SK-N-SH (cell line): ENCODE results near the gene RAE1. TPM values are rescaled to one million over a fixed set of nuclear protein-coding genes. Genes with fewer than 3 reads are reported as not detected.
"Not testable (repeated sequence)": the region's sequence is repeated elsewhere in the genome, so short reads cannot be mapped to it uniquely, and the experiment has no call there.

Source experiments
- CTCF ChIA-PET: fragments of 300-600, 350-600 bp; formaldehyde crosslinking; extraction: SDS; loops from one replicate; lab custom pipeline; 2021; lab: Yijun Ruan, JAX
- POLR2A ChIA-PET: fragments of 350-600 bp; sonication (Branson Sonifier 250); formaldehyde crosslinking; extraction: SDS; loops from one replicate; lab custom pipeline; 2020; ENCODE audit warnings: antibody characterized with exemption, inconsistent platforms; lab: Yijun Ruan, JAX
- DNase-seq: peaks from one replicate; pipeline ENCODE4 v3.0.0; 2012
- H2AFZ ChIP-seq: fragments of 200-600 bp; sonication (generic); 2 replicates; pipeline ENCODE4 v1.8.1; 2016; ENCODE audit warnings: antibody characterized with exemption, mild to moderate bottlenecking, low read depth
- H3F3A ChIP-seq: fragments of 200-600 bp; sonication (generic); replicated peaks from 2 replicates; pipeline ENCODE3; 2016; ENCODE audit warnings: antibody characterized with exemption, mild to moderate bottlenecking; ENCODE audit not compliant: insufficient read depth
- H3K27ac ChIP-seq, 2 experiments: fragments of 200-500 bp in 1 of 2; fragments of 200-600 bp in 1 of 2; sonication (Bioruptor generic) in 1 of 2; sonication (generic), shearing (Covaris generic) in 1 of 2; 2 replicates each; pipeline versions ENCODE4 v1.5.1 to v1.6.1; 2014 to 2016; ENCODE audit warnings: low read depth in 2 of 2, inconsistent platforms in 1 of 2, low read length in 1 of 2, mild to moderate bottlenecking in 1 of 2, mixed read lengths in 1 of 2
- H3K27me3 ChIP-seq: fragments of 200-600 bp; sonication (generic), shearing (Covaris generic); 2 replicates; pipeline ENCODE4 v1.6.1; 2016; ENCODE audit warnings: mixed run types; ENCODE audit not compliant: insufficient read depth
- H3K36me3 ChIP-seq, 2 experiments: fragments of 200-500 bp in 1 of 2; fragments of 200-600 bp in 1 of 2; sonication (Bioruptor generic) in 1 of 2; sonication (generic) in 1 of 2; replicated peaks in 1 of 2; 2 replicates each; pipeline versions ENCODE3 to v1.5.1; 2014 to 2016; ENCODE audit warnings: low read length in 1 of 2, mild to moderate bottlenecking in 1 of 2; ENCODE audit not compliant: insufficient read depth in 2 of 2, control insufficient read depth in 1 of 2
- H3K4me1 ChIP-seq, 2 experiments: fragments of 200-500 bp in 1 of 2; fragments of 200-600 bp in 1 of 2; sonication (Bioruptor generic) in 1 of 2; sonication (generic), shearing (Covaris generic) in 1 of 2; 2 replicates each; pipeline versions ENCODE4 v1.5.1 to v1.6.1; 2014 to 2016; ENCODE audit warnings: low read depth in 1 of 2, low read length in 1 of 2, mixed run types in 1 of 2; ENCODE audit not compliant: insufficient read depth in 2 of 2, control insufficient read depth in 1 of 2
- H3K4me2 ChIP-seq: fragments of 200-600 bp; sonication (generic), shearing (Covaris generic); 2 replicates; pipeline ENCODE4 v1.6.1; 2017; ENCODE audit warnings: mixed run types
- H3K4me3 ChIP-seq, 2 experiments: fragments of 200-500 bp in 1 of 2; fragments of 200-600 bp in 1 of 2; sonication (Bioruptor generic) in 1 of 2; sonication (generic), shearing (Covaris generic) in 1 of 2; 2 replicates each; pipeline versions ENCODE4 v1.5.1 to v1.8.1; 2014 to 2016; ENCODE audit warnings: low read depth in 2 of 2, inconsistent platforms in 1 of 2, low read length in 1 of 2, mild to moderate bottlenecking in 1 of 2, mixed read lengths in 1 of 2, moderate library complexity in 1 of 2
- H3K79me2 ChIP-seq: fragments of 200-600 bp; sonication (generic); 2 replicates; pipeline ENCODE4 v1.8.1; 2017; ENCODE audit warnings: mild to moderate bottlenecking; ENCODE audit not compliant: insufficient read depth
- H3K9ac ChIP-seq: fragments of 200-600 bp; sonication (generic); 2 replicates; pipeline ENCODE4 v1.6.1; 2017; ENCODE audit warnings: mixed run types
- H3K9me2 ChIP-seq: fragments of 200-600 bp; sonication (generic); 2 replicates; pipeline ENCODE4 v1.6.1; 2017; ENCODE audit warnings: mixed run types
- H3K9me3 ChIP-seq: fragments of 200-600 bp; sonication (generic); 2 replicates; pipeline ENCODE4 v1.6.1; 2017; ENCODE audit warnings: mixed run types, mild to moderate bottlenecking, moderate library complexity
- H4K20me1 ChIP-seq: fragments of 200-600 bp; sonication (generic); 2 replicates; pipeline ENCODE4 v1.6.1; 2017; ENCODE audit warnings: mild to moderate bottlenecking, mixed run types; ENCODE audit not compliant: insufficient read depth
- CHD2 ChIP-seq: fragments of 150-350 bp; IDR thresholded peaks from 2 replicates; pipeline ENCODE4 v1.6.1; 2018; ENCODE audit warnings: low read length; ENCODE audit not compliant: partially characterized antibody
- EP300 ChIP-seq, 2 experiments: IDR thresholded peaks; 2 replicates each; pipeline versions ENCODE4 v1.4.0 to v1.6.1; 2012; ENCODE audit warnings: borderline replicate concordance in 1 of 2, low read depth in 1 of 2, low read length in 1 of 2
- FOXJ3 ChIP-seq: sonication (generic); formaldehyde crosslinking; IDR thresholded peaks from 2 replicates; pipeline ENCODE4 v1.5.1; 2020; ENCODE audit warnings: mild to moderate bottlenecking, missing genetic modification reagents
- SMC3 ChIP-seq: IDR thresholded peaks from 2 replicates; pipeline ENCODE4 v1.6.1; 2012; ENCODE audit warnings: low read depth, low read length, improper control_type of control experiment
- TAF1 ChIP-seq: IDR thresholded peaks from 2 replicates; pipeline ENCODE4 v1.6.1; 2012; ENCODE audit warnings: low read depth, mild to moderate bottlenecking, low read length, moderate library complexity, borderline replicate concordance
- YY1 ChIP-seq: IDR thresholded peaks from 2 replicates; pipeline ENCODE4 v1.4.0; 2012; ENCODE audit warnings: low read depth, mild to moderate bottlenecking
- WGBS: methylation state at CpG from one replicate; pipeline ENCODE4 v1.1.6; 2017; ENCODE audit warnings: low lambda C conversion rate; 5-methylcytosine and 5-hydroxymethylcytosine counted together
- polyA plus RNA-seq, 3 experiments: library from polyadenylated mRNA; depleted of rRNA; stranded (reverse); fragments of >200 nt; gene quantifications; 2 replicates each; pipeline ENCODE4 v1.2.3, GENCODE V29; 2012
- TF ChIP-seq, protein P1 (sequence below): fragments of 150-350 bp; IDR thresholded peaks from 2 replicates; pipeline ENCODE4 v1.6.1; 2016; ENCODE audit warnings: mild to moderate bottlenecking, low read depth, low read length
- TF ChIP-seq, protein P2 (sequence below): IDR thresholded peaks from 2 replicates; pipeline ENCODE4 v1.4.0; 2012; ENCODE audit warnings: low read depth, borderline replicate concordance

The RAE1 gene
- polyA plus RNA-seq, 1 of the 3 experiments (the other 2 are of a cell fraction): 82.4 TPM

DNA sequence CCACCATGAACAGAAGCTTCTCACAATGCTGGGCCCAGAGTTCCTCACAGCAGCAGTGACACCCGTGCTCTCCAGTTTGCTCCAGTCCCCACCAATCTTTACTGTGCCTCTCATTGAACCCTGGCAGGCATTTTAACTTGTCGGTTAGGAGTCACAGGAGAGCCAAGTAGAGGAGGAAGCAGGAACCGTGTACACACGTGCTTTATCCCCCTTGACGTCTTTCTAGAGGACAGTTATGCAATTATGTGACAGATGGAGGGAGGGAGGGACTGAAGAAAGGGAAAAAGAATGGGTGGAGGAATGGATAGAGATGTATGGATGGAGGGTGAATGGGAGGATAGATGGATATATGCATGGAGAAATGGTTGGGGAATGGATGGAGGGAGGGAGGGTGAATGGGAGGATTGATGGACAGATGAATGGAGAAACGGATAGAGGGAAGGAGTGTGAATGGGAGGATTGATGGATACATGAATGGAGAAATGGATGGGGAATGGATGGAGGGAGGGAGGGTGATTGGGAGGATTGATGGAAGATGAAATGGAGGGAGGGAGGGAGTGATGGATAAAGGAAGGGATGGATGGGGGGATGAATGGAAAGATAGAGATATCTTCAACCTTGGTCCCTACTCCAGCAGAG is 66.1 kb downstream of the RAE1 start:
- H4K20me1 ChIP-seq: no peaks in the 10 kb centered on the region
- H3K9ac ChIP-seq: no peak overlapping the region
- no peaks in the 10 kb centered on the region for H3K36me3 ChIP-seq
- no peaks in the 10 kb centered on the region for H3K9me3 ChIP-seq
- no peak overlapping the region for H3K4me3 ChIP-seq
- WGBS: 57% methylated on average over 6 of the region's 6 CpGs
- no peaks in the 10 kb centered on the region for H3K9me2 ChIP-seq
- no peak overlapping the region for H3K27ac ChIP-seq
- TF ChIP-seq YY1 (no peak), CHD2 (no peak), SMC3 (no peak), TAF1 (no peak)
- TF ChIP-seq, protein P1, sequence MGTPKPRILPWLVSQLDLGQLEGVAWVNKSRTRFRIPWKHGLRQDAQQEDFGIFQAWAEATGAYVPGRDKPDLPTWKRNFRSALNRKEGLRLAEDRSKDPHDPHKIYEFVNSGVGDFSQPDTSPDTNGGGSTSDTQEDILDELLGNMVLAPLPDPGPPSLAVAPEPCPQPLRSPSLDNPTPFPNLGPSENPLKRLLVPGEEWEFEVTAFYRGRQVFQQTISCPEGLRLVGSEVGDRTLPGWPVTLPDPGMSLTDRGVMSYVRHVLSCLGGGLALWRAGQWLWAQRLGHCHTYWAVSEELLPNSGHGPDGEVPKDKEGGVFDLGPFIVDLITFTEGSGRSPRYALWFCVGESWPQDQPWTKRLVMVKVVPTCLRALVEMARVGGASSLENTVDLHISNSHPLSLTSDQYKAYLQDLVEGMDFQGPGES: no peak
- ChIA-PET CTCF (interaction anchor here (1.5 kb wide), 1 partner anchor 78 kb away, joined by 5 read pairs; no protein-coding TSS in a partner anchor), POLR2A (no interaction called here)
- H3F3A ChIP-seq: peaks cover 3% of the 10 kb centered on the region
- H3K4me1 ChIP-seq: no peaks in the 10 kb centered on the region; a peak in 1 of 4 replicates
- DNase-seq: no peak
- no peaks in the 10 kb centered on the region for H3K27me3 ChIP-seq
- H3K4me2 ChIP-seq: no peak overlapping the region
- no peaks in the 10 kb centered on the region for H3K79me2 ChIP-seq
- no peak overlapping the region for H2AFZ ChIP-seq

DNA sequence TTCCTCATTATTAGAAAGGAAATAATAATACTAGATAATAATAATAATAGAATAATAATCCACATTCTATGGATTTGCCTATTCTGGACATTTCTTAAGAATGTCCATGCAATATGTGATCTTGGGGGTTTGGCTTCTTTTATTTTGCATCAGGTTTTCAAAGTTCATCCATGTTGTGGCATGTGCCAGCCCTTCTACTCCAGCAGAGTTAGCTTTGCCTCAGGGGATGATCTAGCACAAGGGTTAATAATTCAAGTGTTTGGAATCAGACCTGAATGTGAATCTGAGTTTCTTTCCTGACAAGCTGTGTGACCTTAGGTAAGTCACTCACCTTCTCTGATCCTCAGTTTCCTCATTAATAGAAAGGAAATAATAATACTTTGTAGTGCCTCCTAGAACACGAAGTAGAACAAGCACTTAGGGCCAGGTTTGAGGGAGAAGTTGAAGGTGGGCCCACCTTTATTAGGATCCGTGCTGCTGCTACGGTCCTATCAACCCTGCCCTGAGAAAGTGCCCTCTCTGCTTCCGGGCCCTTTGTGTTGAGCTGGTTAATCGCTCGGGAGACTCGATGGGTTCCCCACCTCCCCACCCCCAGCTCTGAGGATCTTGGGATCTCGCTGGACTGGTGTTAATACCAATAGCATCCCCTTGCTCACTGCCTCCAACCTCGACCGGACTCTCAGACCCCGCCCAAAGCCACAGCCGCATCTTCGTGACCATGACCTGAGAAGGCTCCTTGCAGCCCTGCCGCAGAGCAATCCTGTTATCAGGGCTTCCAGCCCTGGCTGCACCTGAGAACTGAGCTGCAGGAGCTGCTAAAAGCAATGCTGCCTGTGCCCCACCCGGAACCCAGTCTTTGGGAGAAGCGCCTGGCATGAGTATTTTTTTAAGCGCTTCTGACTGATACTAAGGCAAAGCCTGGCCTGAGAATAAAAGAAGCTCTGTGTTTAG is 67.0 kb downstream of the RAE1 start:
- Histone ChIP-seq H3K36me3 (no peaks in the 10 kb centered on the region), H2AFZ (no peak overlapping the region), H4K20me1 (no peaks in the 10 kb centered on the region), H3K4me2 (no peak overlapping the region), H3K27me3 (no peaks in the 10 kb centered on the region), H3K79me2 (no peaks in the 10 kb centered on the region), H3K9me3 (no peaks in the 10 kb centered on the region), H3K9ac (no peak overlapping the region), H3K4me3 (no peak overlapping the region), H3K4me1 (no peaks in the 10 kb centered on the region; a peak in 1 of 4 replicates), H3F3A (peaks cover 3% of the 10 kb centered on the region), H3K27ac (no peak overlapping the region), H3K9me2 (no peaks in the 10 kb centered on the region)
- 61% methylated on average over 16 of the region's 17 CpGs for WGBS
- DNase-seq: no peak
- TF ChIP-seq YY1 (no peak), EP300 (IDR thresholded peaks at IDR 0.05; ENCODE audit: borderline replicate concordance in 1 of 2, low read depth in 1 of 2, low read length in 1 of 2) (no peak), FOXJ3 (CRISPR knock-in tag) (no peak)
- TF ChIP-seq, protein P2, sequence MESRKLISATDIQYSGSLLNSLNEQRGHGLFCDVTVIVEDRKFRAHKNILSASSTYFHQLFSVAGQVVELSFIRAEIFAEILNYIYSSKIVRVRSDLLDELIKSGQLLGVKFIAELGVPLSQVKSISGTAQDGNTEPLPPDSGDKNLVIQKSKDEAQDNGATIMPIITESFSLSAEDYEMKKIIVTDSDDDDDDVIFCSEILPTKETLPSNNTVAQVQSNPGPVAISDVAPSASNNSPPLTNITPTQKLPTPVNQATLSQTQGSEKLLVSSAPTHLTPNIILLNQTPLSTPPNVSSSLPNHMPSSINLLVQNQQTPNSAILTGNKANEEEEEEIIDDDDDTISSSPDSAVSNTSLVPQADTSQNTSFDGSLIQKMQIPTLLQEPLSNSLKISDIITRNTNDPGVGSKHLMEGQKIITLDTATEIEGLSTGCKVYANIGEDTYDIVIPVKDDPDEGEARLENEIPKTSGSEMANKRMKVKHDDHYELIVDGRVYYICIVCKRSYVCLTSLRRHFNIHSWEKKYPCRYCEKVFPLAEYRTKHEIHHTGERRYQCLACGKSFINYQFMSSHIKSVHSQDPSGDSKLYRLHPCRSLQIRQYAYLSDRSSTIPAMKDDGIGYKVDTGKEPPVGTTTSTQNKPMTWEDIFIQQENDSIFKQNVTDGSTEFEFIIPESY: no peak
- ChIA-PET POLR2A (no interaction called here), CTCF (interaction anchor here (1.1 kb wide), 1 partner anchor 78 kb away, joined by 3 read pairs; no protein-coding TSS in a partner anchor)

DNA sequence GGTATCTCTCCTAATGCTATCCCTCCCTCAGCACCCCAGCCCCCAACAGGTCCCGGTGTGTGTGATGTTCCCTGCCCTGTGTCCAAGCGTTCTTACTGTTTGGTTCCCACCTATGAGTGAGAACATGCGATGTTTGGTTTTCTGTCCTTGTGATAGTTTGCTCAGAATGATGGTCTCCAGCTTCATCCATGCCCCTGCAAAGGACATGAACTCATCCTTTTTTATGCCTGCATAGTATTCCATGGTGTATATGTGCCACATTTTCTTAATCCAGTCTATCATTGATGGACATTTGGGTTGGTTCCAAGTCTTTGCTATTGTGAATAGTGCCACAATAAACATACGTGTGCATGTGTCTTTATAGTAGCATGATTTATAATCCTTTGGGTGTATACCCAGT is 68.4 kb downstream of the RAE1 start:
- CTCF ChIA-PET, H3K27me3 ChIP-seq, H3K9ac ChIP-seq, H3K36me3 ChIP-seq, H4K20me1 ChIP-seq, H3K4me2 ChIP-seq, H3K9me3 ChIP-seq, H3F3A ChIP-seq, H3K27ac ChIP-seq, H3K4me1 ChIP-seq, H3K4me3 ChIP-seq, H3K9me2 ChIP-seq, DNase-seq, H3K79me2 ChIP-seq, H2AFZ ChIP-seq, POLR2A ChIA-PET: not testable (repeated sequence)
- WGBS: 63% methylated on average over 4 of the region's 4 CpGs
